LoVo (cell line): ENCODE data around the gene DEGS1.

Experiments used
- DNase-seq: peaks from one replicate; pipeline ENCODE4 v3.0.0-alpha.2; 2016; ENCODE audit warnings: low spot score

The DEGS1 gene

DNA sequence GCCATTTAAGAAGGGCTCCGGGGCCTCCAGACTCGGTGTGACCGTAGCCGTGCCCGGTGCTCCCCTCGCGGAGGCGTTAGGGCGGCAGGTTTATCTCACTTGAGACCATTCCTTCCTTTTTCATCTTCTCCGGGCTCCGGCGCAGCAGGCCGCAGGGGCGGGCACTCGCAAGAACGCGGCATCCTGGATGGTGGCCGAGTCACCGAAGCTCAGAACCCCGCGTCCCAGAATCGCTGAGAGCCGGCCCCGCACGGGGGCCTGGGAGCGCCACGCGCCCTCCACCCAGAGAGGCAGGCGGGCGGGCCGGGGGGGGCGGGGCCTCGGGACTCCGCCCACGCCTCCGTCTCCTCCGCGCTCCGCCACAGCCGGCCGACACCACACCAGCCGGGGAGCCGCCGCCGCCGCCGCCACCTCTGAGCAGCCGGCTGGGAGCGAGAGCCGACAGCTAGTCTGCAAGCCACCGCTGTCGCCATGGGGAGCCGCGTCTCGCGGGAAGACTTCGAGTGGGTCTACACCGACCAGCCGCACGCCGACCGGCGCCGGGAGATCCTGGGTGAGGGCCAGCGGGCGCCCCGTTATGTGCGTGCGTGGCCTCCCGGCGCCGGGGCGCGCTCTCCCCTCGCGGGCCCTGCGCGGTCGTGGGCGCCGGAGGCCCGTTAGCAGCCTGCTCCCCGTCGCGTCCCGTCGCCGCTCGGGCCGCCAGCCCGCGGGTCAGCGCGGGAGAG, at the start of gene DEGS1:
DEGS1 (plus strand) TSS at position 375 of the 725 bp plus-strand sequence; CDS start at position 472, 97 bp downstream.
- DNase-seq, result peak; percentile 87

DNA sequence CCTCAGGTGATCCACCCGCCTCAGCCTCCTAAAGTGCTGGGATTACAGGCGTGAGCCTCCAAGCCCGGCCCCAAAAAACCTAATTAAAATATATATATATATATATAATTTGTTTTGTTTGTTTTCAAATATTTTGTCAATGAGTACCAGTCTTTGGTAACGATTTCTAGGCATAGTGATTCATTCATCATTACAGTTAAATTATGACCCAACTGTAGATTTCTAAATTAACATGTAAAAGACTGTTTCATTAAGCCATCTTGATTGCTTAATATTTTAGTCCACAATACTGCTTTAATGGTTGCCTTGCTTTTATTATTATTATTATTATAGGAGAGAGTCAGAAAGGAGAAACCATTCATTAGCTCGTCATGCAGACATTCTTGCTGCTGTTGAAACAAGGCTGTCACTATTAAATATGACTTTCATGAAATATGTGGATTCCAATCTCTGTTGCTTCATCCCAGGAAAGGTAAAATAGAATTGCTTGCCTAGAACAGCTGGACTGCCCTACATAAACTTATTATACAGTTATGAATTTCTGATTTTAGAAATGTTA, 49.2 kb upstream of the DEGS1 start:
- no peak for DNase-seq

DNA sequence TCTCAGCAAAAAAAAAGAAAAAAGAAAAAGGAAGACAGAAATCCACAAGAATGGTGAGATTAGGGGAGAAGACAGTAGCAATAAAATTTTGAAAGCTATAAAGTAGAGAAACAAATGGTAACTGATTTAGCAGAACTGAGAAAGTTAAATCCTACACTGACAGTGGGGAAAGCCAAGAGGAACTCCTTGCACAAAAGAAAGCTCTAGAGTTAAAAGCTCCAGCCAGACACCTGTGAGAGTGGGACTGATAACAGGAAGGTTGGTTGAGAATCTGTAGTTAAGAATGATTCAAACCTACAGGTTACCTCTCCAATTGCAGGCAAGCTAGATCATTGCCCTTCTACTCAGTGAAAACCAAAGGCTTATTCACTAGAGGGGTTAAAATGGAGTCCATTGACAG, 45.5 kb upstream of the DEGS1 start:
- no peak for DNase-seq

DNA sequence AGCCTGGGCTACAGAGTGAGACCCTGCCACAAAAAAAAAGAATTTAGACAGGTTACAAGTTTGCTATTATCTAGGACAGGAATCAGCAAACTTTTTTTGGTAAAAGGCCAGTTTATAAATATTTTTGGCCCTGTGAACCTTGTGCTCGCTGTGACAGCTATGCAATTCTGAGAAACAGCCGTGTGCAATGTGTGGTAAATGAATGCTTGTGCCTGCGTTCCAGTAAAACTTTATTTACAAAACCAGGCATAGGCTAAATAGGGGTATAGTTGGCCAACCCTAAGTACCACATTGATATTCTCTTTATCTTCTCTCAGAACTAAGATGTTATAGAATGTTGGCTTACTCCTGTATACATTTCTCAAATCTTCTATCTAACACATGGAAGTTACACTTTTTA, 44.8 kb upstream of the DEGS1 start:
- DNase-seq, result no peak

DNA sequence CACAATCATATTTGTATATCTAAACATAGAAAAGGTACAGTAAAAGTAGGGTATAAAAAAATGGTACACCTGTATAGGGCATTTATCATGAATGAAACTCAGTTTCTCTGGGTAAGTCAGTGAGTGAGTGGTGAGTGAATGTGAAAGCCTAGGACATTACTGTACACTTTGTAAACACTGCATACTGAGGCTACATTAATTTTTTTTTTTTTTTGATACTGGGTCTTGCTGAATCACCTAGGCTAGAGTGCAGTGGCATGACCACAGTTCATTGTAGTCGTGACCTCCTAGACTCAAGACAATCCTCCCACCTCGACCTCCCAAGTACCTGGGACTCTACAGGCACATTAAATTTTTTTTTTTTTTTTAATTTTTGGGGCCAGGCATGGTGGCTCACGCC, 41.3 kb upstream of the DEGS1 start:
- no peak for DNase-seq

DNA sequence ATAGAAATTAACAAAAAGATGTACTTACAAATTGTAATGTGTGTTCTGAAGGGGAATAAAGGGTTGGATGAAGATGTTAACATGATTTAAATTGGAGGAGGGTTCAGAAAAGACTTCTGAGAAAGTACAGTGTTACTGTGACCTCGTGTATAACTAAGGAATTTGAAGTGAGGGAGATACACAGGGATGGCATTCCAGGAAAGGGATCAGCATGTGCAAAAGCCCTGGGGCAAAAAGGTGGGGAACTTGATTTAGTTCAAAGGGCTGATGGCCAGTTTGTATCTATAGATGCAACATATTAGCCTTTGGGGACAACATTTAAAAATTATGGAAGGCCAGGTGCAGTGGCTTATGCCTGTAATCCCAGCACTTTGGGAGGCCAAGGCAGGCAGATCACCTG, 33.3 kb upstream of the DEGS1 start:
- no peak for DNase-seq

DNA sequence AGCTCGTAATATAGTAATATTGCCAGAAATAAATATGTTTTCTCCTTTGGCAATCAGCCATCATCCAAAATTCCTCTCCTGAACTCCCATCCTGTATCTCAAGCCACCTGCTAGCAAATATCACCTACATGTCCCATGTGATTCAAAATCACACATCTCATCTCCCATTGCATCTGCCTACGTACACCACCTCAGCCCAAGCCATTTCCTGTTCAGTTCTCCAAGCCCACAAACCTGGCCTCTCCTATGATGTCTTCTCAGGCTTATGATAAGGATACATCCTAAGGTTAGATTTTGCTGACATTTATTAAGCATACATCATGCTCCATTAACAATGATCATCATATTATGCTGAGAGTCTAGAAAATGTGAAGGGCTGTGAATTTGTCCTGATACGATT, 31.9 kb upstream of the DEGS1 start:
- no peak for DNase-seq

DNA sequence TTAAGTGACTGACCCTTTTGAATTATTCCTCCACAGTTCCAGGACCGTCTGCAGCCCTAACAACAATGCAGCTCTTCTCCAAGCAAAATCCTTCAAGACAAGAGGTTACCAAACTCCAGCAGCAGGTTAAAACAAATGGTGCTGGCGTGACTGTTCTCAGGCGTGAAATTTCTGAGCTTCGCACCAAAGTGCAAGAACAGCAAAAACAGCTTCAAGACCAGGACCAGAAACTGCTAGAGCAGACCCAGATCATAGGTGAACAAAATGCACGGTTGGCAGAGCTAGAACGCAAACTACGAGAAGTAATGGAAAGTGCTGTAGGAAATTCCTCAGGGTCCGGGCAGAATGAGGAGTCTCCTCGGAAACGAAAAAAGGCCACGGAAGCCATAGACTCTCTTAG, 25.7 kb upstream of the DEGS1 start:
- no peak for DNase-seq

DNA sequence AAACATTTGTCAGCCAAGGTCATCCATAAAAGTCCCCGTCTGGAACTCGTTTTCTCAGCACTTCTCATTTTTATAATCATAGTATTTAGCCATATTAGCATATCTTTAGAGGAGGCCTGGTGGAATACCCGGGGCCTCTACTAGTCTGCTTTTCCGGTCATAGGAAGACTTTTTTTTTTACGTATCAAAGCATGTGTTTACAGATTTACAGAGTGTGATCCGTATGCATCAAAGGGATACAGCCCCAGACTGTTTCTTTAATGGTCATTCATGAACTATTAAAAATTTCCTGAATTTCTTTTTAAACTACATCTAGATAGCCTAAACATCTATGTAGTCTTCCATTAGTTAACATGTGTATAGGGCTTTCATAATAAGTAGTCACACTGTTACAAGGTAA, 23.5 kb upstream of the DEGS1 start:
- no peak for DNase-seq

DNA sequence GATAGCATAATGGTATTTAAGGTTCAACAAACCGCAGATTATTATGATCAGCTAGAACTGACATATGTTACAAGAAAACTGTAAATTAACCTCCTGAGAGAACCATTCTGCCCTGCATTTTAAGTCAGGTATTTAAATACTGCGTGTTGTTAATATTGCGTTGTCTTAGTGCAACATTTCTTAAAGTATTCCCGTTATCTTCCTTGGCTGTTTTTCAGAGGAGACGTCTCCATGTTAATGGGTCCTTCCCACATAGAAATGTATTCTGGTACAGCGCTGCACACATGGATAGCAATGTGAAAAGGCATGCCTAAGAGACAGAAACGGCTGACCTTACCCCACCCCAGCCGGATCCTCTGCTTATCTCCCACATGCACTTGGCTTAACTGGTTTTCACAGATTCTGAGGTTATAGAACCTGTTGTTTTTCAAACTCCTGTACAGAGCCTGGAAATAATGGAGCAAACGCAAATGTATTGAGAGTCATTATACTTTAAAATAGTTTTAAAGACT, 22.8 kb upstream of the DEGS1 start:
- DNase-seq, result no peak

DNA sequence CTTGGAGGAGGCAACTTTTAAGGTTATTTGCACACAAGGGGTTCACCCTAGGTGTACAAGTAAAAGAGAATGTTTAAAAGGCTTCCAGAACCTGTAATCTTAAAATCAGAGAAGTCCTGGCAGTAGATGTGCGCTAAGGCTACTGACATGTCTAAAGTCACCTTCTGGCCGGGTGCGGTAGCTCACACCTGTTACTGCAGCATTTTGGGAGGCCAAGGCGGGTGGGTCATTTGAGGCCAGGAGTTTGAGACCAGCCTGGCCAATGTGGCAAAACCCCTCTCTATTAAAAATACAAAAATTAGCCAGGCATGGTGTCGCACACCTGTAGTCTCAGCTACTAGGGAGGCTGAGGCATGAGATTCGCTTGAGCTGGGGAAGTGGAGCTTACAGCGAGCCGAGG, 20.3 kb upstream of the DEGS1 start:
- no peak for DNase-seq

DNA sequence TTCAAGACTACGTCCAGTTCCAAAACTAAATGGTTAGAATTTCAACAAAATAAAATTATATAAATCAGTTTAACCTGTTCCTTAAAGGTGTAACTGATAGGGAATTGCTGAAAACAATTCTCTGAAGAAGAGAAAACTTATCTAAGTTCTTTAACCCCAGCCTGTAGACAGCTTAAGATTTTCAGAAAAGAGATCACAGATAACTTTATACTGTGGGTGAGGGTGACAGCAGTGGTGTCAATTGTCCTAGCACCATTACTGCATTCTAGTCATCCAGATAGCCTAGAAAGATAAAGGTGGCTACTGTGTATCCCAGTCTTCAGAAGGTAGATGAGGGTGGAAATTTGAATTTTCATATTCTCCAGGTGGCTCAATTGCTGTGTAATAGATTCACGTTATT, 19.7 kb upstream of the DEGS1 start:
- no peak for DNase-seq

DNA sequence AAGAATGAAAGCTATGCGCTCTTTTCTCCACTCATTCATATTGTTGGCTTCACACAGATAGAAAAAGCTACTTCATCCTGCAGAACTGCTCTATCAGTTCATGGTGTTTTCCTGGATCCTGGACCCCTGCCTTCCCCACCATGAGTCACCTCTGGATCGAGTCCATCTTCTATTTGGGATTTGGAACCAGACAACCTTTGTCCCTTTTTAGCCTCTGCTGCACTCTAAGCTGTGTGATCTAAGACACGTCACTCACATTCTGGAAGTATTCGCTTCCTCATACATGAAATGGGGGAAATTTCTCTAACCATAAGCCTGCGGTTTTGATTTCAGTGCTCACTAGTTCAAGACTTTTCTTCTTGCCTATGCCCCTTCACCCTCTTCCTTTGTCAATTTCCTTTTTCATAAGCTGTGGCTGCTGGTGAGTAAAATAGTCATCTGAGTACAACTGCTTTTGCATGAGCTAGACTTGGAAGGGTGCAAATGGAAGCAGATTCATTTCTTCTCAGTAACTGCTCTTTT, 14.1 kb upstream of the DEGS1 start:
- DNase-seq, result peak; percentile 36

DNA sequence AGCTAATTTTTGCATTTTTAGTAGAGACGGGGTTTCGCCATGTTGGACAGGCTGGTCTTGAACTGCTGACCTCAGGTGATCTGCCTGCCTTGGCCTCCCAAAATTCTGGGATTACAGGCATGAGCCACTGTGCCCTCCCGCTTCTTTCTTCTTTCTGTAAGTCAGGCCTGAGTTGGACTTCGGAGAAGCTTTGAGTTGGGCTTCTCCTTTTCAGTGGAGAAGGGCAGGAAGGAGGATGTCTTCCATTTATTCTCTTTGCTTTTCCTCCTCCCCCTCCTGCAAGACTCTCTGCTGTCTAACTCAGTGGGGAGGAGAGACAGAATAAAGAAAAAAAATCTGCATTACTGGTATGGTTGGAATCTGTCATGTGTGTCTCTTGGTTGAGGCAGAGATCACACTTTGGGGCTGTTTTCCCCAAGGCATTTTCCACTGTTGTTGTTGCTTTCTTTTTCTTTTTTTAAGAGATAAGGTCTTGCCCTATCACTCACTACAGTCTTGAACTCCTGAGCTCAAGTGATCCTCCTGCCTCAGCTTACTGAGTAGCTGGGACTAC, 13.2 kb upstream of the DEGS1 start:
- DNase-seq, result no peak

DNA sequence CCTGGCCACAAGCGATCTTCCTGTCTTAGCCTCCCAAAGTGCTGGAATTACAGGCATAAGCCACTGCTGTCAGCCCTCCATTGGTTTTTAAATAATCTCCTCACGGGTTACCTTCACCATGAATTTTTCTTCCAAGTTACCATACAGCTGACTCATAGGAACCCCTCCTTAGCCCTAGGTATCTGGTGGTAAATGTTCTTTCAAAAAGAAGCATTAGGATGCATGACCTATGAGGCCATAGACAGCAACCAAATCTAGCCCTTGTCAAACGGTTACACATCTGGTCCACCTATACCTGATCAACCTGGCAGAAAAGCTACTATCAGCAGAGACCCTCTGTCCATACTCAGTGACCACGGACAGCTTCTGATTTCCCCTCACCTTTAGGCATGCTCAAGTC, 12.7 kb upstream of the DEGS1 start:
- no peak for DNase-seq

DNA sequence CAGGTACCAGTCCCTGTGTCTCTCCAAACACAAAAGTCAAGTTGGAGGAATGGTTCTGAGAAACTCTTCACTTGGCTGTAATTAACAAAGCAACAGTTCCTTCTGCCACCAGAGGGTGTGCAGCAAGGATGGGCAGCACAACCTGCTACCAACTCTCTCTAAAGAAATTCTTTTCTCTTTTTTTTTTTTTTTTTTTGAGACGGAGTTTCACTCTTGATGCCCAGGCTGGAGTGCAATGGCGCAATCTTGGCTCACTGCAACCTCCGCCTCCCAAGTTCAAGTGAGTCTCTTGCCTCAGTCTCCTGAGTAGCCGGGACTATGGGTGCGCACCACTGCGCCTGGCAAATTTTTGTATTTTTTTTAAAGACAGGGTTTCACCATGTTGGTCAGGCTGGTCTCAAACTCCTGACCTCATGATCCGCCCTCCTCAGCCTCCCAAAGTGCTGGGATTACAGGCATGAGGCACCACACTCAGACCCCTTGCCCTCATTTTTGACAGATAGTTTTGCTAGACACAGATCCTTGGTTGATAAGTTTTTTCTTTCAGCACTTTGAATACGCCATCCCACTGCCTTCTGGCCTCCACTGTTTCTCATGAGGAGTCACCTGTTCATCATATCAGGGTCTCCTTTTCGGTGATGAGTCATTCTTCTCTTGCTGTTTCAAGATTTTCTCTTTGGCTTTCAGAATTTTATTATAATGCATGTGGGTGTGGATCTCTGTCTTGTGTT, 12.1 kb upstream of the DEGS1 start:
- no peak for DNase-seq

DNA sequence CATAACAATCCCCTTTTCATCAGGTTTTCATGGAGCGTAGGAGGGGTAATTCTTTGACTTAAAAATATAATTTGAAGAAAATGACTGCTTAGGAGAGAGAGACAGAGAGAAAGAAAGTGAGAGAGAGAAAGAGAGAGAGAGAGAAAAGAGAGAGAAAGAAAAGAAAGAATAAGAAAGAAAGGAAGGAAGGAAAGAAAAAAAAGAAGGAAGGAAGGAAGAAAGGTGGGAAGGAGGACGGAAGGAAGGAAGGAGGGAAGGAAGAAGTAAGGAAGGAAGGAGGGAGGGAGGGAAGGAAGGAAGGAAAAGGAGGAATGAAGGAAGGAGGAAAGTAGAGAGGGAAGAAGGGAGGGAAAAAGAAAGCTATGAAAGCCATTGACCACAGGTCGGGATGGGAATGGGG, 10.8 kb upstream of the DEGS1 start:
- no peak for DNase-seq

DNA sequence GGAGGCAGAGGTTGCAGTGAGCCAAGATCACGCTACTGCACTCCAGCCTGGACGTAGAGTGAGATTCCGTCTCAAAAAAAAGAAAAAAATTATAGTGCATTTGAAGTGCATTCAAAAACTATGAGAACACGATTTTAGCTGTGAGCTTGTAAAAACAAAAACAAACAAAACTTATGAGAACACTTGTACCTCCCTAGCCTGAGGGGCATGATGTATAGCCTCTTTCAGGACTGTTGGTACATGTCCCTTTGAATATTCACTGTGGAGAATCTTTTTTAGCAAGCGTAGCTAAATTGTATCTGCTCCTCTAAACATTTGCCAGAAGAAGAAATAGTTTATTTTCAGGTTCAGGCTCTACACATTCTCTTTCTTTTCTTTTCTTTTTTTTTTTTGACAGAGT, 9.5 kb upstream of the DEGS1 start:
- DNase-seq, result no peak

DNA sequence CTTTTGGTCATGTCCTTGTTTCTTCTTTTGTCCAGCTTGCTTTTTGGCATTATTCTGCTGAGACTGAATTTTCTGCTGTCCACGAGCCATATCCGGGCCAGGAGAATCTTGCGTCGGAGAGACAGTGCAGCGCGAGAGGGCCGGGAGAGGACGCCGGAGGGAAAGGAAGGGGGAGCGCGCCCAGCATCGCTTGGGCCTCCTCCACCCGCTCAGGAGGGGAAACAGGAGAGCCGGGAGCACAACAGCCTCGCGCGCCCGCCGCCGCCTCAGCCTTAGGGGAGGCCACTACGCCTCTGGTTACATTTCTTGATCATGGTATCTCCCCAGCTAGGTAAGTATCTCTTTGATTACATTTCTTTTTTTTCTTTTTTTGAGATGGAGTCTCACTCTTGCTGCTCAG, 7.4 kb upstream of the DEGS1 start:
- DNase-seq, result no peak

DNA sequence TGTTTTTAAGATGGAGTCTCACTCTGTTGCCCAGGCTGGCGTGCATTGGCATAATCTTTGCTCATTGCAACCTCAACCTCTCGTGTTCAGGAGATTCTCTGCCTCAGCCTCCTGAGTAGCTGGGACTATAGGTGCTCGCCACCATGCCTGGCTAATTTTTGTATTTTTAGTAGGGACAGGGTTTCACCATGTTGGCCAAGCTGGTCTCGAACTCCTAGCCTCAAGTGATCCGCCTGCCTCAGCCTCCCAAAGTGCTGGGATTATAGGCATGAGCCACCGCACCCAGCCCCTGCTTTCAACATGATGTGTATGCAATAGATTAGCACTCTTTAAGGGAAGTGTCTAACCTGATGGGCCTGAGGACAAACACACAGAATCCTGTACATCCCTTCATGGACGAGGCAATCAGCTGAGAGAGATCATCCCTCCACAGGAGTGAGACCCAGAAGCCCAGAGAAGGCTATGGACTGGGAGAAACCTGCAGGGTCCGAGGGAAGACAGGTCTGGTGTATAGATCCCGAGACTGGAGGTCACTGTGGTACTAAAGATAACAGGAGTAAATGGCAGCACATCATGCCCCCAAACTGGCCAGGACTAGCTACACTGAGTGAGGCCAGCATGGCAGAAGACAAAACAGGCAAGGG, 5.6 kb upstream of the DEGS1 start:
- no peak for DNase-seq

DNA sequence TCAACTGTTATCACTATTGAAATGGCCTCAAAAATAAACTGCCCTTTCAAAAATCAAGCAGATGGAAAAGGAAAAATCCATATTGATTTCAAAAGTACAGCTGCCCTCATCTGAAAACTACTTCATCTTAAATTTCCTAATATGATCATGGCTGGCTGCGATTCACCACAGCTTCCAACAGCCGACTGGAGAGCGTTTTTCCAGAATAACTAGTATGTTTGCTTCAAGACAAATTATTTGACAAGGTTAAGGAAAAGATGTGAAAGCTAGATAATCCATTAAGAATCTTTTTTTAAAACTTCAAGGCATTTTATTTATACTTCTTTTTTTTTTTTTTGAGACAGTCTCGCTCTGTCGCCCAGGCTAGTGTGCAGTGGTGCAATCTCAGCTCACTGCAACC, 4.1 kb upstream of the DEGS1 start:
- DNase-seq, result no peak

DNA sequence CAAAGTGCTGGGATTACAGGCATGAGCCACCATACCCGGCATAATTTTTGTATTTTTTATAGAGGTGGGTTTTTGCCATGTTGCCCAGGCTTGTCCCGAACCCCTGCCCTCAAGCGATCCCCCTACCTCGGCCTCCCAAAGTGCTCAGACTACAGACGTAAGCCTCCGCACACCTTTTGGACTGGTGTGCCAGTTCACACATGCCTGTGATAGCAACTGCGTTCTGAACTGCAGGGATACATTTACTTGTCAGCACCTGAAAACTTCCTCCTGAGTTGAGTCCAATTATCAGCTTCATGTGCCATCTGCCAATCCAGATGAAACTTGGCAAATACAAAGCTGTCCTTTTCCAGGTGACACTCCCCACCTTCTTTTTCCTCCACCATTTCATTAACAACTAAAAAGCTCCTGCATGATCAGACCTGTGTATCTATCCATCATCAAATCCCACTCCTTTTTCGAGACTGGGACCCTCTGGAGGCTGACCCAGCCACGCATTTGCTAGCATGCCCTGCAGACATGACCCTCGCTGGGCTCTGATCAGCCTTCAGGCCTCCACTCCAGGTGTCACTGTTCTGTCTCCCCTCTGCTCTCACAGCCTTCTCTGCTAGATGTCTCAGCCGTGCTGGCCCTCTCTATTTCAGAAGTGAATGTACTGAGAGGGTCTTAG, 2.1 kb upstream of the DEGS1 start:
- DNase-seq, result no peak
